GM12873 (cell line): ENCODE results near the gene IL5.

Experiments
- TF ChIP-seq, protein P1 (sequence below): IDR thresholded peaks from 2 replicates; pipeline ENCODE4 v1.5.1; 2012; ENCODE audit warnings: low read depth, mild to moderate bottlenecking, moderate library complexity, low read length, control low read depth; ENCODE audit not compliant: insufficient read depth; ENCODE audit errors: missing control alignments

Gene IL5

DNA sequence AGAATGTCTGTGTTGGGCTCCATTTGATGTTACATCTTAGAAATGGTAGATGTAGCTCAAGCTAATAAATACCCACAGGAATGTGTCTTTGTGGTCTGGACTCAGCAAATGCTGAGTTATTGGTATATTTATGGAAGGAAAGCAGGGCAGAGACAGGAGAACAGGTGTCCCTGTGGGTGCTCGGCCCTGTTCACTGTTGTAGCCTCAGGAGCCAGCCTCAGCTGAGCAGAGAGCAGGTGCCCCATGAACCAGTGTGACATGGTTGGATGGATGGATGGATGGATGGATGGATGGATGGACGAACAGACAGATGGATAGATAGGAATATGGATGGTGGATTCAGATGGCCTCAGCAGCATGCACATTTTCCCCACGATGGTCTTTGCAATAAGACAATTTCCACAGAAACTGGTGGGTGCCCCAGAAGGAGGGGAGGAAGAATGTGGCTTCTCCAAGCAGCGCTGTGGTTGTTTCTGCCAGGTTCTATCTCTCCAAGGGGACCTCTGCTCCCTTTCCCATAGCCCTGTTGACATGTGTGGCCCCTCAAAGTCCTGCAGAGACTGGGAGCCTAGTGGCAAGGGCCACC is 44.5 kb downstream of the IL5 start:
- TF ChIP-seq, protein P1, sequence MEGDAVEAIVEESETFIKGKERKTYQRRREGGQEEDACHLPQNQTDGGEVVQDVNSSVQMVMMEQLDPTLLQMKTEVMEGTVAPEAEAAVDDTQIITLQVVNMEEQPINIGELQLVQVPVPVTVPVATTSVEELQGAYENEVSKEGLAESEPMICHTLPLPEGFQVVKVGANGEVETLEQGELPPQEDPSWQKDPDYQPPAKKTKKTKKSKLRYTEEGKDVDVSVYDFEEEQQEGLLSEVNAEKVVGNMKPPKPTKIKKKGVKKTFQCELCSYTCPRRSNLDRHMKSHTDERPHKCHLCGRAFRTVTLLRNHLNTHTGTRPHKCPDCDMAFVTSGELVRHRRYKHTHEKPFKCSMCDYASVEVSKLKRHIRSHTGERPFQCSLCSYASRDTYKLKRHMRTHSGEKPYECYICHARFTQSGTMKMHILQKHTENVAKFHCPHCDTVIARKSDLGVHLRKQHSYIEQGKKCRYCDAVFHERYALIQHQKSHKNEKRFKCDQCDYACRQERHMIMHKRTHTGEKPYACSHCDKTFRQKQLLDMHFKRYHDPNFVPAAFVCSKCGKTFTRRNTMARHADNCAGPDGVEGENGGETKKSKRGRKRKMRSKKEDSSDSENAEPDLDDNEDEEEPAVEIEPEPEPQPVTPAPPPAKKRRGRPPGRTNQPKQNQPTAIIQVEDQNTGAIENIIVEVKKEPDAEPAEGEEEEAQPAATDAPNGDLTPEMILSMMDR: no peak

- TF ChIP-seq, protein P1: no peak
Measured at GRCh38 chr5:132498152-132498551, 45.2 kb downstream of the IL5 start.

DNA sequence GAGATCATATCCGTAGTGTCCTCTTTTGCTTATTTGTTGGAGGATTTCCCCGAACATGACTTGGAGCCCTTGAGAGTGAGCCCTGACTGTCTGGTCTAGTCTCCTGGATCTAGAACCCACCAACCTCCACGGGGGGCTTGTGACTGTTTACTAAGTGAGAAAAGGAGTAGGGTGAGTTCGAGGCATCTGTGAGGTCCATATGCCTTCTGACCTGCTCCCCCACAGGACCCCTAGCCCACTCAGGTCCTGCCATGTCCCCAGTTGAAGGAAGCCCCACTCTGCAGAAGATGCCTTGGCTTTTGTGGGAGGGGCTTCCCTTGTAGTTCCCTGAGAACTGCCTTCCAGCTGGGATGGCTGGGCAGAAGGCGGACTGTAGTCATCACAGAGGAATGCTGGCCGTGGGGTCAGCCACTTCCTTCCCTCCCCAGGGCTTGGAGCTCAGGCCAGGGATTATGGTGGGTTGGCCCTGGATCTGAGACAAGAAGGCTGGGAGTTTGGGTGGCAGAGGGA is 45.8 kb downstream of the IL5 start:
- TF ChIP-seq, protein P1: no peak

DNA sequence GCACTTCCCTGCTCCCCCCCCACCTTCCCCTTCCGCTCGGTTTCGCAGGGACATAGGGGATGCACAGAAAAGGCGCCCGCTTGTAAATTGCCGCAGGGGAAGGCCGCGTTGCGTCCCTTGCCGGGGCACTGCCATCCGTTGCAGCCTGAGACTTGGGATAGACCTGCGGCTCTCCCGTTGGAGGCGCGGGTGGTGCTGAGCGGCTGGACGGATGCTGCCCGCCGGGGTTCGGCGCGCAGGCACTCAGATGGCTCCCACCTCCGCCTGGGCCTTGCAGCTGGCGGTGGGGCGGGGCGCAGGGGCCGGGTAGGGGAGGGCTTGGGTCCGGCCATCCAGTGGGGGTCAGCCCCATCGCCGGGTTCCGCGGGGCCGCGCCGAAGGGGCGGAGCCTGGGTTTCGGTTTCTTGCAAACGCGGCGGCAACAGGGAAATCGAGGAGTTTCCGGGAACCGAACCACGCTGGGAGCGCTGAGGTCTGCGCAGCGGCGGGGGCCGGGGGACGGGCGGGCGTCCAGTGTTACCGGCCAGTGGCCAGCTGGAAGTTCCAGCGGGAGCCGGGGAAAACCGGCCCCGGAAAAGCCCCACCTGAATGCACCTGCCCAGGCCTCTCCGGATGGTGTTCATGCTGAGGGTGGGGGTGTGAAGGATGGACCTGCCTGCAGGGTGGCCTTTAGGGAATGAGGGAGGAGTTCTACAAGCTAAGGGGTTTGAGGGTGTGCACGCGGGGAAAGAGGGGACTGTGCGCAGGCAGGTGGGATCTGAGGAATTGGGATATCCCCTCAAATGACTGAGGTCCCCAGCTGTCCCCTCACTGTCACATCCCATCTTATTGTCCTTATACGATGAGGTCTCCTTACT is 46.5 kb downstream of the IL5 start:
- TF ChIP-seq, protein P1: no peak

DNA sequence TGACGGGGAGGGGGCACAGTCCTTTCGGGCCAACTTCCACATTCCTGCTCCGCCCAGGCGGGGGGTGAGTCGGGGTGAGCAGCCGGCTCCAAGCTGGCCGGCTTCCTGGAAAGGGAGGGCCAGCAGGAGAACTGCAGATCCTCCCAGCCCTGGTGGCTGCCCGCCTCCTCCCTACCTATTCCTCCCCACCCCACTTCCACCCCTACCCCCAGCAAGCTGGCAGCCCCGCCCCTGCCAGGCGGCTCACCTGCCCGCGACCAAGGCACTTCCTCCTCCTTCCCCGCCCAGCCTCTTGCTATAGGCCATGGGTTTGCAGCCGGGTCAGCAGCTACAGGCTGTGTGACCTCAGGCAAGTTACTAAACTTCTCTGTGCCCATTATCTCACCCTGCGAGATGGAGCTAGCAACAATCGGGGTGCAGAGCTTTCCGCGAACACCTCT is 47.1 kb downstream of the IL5 start:
- TF ChIP-seq, protein P1: no peak

DNA sequence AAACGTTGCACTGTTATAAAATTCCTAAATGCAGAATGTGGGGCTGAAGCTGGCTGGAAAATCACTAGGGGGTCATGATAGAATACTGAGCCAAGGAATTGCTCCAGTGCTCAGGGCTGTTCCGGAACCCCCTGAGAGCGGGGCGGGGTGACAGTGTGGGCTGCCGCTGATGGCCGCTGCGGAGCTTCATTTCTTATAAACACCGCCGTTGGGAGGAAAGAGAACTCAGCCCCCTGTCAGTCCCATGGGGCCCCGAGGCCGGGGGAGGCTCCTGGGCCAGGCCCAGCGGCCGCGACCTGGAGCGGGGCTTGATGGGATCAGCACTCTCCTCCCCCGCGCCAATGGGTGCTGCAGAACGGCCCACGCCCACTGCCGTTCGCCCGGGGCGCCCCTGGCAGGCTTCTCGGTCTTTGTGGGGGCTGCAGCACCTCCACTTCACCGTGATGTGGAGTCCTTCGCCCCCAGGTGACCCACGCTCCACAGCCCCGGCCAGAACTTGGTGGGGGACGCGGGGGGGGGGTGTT is 47.6 kb downstream of the IL5 start:
- TF ChIP-seq, protein P1: no peak

DNA sequence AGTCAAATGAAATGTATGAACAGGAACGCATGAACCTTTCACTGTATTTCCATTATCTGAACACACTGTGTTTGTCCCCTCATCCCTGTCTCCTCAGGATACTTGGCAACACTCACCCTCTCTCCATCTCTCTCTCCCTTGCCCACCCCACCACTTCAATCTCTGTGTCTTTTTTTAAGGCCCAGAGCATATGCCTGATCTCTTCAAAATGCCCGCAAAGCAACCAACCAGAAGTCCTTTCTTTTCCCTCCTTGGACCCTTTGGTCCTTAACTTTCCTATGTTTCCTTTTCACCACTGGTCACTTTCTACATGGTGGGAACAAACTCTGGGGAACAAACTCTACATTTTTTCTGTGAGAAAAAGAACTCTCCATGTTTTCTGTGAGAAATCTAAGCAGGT is 49.5 kb downstream of the IL5 start:
- TF ChIP-seq, protein P1: no peak
